CD4-positive, alpha-beta T cell treated with Interleukin-2 at 100 ng/mL for 4 hours (primary cell): ENCODE data around the gene WDR88.
A peak's percentile ranks its signal among the peaks of the same experiment; 100 is the strongest.
"Not testable (repeated sequence)": the region's sequence is repeated elsewhere in the genome, so short reads cannot be mapped to it uniquely, and the experiment has no call there.

Source experiments
- DNase-seq: peaks from one replicate; pipeline ENCODE4 v3.0.0-alpha.2; 2020; ENCODE audit warnings: low spot score

Gene WDR88

DNA sequence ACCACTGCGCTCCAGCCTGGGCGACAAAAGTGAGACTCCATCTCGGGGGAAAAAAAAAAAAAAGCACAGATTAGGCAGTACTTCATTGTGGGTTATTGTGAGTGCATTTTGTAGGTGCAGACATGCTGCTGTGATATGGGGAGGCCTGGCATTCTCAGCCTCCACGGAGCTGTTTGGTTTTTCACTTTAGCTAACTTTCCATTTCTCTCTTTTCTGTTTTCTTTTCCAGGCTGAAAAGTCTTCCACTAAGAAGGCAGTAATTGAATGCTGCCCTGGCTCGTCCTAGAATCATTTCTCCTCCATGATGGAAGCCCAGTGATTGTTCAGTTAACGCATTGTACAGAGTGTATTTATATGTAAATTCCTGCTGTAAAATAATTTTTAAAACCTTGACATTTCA is 2.0 kb upstream of the WDR88 start:
- DNase-seq = no peak

DNA sequence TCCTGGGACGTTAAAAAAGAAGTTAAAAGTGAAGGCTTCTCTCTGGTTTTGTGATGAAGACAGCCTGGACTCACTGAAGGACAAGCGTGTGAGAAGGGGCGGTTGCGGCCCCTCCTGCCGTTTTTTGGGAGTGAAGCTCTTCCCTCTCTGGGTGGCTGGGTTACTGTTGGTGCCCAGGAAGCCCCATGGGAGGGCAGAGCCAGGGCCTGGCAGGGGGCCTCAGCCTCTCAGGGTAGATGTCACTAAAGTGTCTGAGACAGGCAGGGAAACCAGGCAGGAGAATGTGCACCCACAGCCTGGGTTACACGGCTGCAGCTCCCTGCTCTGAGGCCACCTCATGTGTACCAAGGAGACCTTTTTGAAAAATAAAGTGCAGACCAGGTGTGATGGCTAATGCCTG is 1.5 kb upstream of the WDR88 start:
- DNase-seq = no peak

GRCh38 chr19:33132425-33132824 is 511 bp downstream of the WDR88 start:
- no peak for DNase-seq

DNA sequence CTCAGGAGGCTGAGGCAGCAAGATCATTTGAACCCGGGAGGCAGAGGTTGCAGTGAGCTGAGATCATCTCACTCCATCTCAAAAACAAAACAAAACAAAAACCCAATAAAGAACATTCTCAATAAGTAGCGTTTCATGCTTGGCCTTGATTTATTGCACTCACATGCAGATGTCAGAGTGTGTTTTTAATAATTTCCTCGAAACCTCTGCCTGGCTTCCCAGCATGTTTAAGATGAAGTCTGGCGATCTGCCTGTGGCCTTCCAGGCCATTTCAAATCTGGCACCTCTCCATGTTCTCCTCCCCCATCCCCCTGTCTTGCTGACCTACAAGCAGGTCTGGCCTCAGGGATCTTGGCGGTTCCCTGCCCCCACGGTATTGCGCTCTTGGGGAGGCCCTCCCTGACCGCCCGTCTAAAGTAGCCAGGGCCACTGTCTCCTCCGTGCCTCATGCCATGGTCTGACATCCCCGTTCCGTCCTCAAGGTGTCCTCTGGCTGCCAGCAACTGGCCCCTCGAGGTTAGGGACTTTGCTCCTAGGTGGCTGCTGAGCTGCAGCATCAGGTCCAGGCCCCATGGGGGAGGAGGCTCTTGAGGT is 1.6 kb downstream of the WDR88 start:
- DNase-seq = no peak

GRCh38 chr19:33134571-33135041 is 2.7 kb downstream of the WDR88 start:
- DNase-seq = peak; percentile 33

- no peak for DNase-seq
Observed at GRCh38 chr19:33139165-33139564, 7.3 kb downstream of the WDR88 start.

DNA sequence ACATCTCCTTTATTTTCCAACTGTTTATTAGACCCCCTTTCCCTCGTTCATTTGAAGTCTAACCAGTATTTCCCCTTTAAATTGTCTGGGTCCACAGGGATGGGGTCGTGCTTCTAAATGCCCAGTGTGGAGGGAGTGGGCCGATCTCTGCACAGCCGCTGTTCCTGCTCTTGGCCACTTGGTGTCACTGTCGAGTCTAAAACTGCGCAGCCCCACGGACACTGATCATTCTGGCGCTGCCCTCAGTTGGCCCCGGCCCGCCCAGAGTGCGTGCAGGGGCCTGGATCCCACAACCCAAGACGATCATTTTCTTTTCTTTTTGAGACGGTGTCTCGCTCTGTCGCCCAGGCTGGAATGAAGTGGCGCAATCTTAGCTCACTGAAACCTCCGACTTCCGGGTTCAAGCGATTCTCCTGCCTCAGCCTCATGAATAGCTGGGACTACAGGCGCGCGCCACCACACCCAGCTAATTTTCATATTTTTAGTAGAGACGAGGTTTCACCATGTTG is 12.0 kb downstream of the WDR88 start:
- DNase-seq = peak; percentile 72

DNA sequence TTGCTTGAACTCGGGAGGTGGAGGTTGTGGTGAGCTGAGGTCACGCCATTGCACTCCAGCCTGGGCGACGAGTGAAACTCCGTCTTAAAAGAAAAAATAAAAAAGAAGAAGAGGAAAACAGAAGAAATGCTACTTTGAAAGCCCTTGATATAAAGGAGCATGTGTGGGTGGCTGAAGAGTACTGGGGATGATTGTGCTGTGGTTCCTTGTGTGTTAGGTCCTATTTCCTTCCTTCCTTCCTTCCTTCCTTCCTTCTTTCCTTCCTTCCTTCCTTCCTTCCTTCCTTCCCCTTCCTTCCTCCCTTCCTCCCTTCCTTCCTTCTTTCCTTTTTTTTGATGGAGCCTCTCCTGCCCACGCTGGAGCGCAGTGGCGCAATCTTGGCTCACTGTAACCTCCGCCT is 14.3 kb downstream of the WDR88 start:
- DNase-seq = no peak

DNA sequence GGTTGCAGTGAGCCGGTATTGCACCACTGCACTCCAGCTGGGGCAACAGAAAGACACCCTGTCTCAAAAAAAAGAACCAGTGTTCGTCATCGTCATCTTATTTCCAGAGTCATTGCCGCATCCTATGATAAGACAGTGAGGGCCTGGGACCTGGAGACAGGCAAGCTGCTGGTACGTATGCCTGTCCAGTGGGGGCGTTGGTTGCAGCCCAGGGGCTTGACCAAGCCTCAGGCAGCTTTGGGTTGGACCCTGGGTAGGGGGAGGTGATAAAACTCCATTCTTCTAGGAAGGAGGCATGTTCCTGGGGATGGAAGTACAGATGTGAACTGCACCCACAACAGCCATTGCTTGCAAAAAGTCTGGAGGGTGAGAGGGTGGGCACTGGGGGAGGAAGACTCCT is 15.6 kb downstream of the WDR88 start:
- no peak for DNase-seq

DNA sequence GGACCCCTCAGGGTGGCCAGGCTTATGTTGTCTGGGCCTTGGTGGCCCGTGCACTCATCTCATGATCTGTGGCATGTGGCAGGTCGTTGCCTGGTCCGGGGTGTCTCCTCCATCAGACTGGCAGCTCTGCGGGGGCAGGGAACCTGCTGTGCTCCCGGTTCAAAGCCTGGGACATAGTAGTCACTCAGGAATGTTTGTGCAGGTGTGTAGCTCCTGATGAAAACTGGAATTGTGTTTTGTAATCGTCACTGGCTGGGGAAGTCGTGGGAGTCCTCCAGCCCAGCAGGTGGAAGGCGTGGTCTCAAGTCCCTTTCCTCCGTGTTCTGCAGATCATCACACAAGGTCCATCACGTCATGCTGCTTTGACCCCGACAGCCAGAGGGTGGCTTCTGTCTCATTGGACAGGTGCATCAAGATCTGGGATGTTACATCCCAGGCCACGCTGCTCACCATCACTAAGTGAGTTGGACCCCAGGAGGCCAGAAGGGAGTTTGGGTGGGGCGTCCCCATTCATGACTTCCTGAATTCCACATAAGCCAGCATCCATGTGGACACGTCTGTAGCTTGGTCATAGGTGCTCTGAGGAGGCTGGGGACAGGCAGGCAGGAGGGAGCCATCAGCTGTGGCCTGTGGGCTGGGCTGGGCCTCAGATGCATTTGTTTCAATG is 19.1 kb downstream of the WDR88 start:
- DNase-seq = no peak

GRCh38 chr19:33152176-33152575 is 20.3 kb downstream of the WDR88 start:
- DNase-seq = no peak

GRCh38 chr19:33152625-33153024 is 20.7 kb downstream of the WDR88 start:
- not testable (repeated sequence) for DNase-seq

DNA sequence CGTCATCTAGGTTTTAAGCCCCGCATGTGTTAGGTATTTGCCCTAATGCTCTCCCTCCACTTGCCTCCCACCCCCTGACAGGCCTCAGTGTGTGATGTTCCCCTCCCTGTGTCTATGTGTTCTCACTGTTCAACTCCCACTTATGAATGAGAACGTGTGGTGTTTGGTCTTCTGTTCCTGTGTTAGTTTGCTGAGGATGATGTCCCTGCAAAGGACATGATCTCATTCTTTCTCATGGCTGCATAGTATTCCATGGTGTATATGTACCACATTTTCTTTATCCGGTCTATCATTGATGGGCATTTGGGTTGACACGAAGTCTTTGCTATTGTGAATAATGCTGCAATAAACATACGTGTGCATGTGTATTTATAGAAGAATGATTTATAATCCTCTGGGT is 22.4 kb downstream of the WDR88 start:
- DNase-seq = not testable (repeated sequence)

GRCh38 chr19:33156334-33156733 is 24.4 kb downstream of the WDR88 start:
- DNase-seq = no peak

GRCh38 chr19:33157906-33158305 is 26.0 kb downstream of the WDR88 start:
- no peak for DNase-seq

DNA sequence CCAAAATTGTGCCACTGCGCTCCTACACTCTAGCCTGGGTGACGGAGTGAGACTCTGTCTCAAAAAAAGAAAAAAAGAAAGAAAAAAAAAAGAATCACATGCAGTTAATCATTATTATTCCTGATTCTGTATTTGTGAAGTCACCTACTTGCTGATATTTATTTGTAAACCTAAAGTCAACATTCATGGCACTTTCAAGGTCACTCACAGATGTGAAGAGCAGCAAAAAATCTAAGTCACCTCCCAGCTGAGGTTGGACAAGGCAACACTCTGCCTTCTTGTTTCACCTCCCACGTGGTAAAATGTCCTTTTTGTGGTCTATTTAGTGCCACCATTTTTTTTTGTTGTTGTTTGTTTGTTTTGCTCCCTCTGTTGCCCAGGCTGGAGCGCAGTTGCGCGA is 26.5 kb downstream of the WDR88 start:
- no peak for DNase-seq

GRCh38 chr19:33159149-33159548 is 27.2 kb downstream of the WDR88 start:
- DNase-seq = no peak

- no peak for DNase-seq
Observed at GRCh38 chr19:33159893-33160292, 28.0 kb downstream of the WDR88 start.

- no peak for DNase-seq
Observed at GRCh38 chr19:33161201-33161600, 29.3 kb downstream of the WDR88 start.

- DNase-seq = no peak
Observed at GRCh38 chr19:33163481-33163880, 31.6 kb downstream of the WDR88 start.

DNA sequence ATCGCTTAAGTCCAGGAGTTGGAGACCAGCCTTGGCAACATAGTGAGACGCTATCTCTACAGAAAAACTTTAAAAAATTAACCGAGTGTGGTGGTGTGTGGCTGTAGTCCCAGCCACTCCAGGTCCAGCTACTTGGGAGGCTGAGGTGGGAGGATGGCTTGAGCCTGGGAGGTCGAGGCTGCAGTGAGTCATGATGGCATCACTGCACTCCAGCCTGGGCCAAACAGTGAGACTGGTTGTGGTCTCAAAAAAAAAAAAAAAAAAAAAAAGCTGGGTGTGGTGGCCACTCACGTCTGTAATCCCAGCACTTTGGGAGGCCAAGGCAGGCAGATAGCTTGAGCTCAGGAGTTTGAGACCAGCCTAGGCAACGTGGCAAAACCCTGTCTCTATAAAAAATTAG is 34.1 kb downstream of the WDR88 start:
- DNase-seq = not testable (repeated sequence)

GRCh38 chr19:33167438-33167837 is 35.5 kb downstream of the WDR88 start:
- no peak for DNase-seq

DNA sequence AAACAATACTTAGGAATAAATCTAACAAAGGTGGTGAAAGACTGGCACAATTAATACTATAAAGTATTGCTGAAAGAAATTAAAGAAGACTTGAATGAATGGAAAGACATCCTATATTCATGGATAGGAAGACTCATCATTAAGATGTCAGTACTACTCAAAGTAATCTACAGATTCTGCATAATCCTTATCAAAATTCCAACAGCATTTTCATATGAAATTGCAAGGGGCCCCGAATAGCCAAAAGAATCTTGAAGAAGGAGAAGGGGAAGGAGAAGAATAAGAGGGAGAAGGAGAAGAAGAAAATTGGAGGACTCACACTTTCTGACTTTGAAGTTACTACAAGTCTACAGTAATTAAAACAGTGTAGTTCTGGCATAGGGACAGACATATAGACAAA is 36.6 kb downstream of the WDR88 start:
- DNase-seq = no peak
